GM12892 (cell line): ENCODE measurements around the gene KIF1B.

Source experiments
- POLR2A ChIP-seq: IDR thresholded peaks from 2 replicates; pipeline ENCODE4 v1.6.1; 2011; ENCODE audit warnings: low read depth, low read length, control low read depth
- POLR2AphosphoS5 ChIP-seq: IDR thresholded peaks from 2 replicates; pipeline ENCODE4 v1.6.1; 2011; ENCODE audit warnings: low read depth, low read length, control low read depth
- TAF1 ChIP-seq: IDR thresholded peaks from 2 replicates; pipeline ENCODE4 v1.6.1; 2011; ENCODE audit warnings: low read depth, mild to moderate bottlenecking, control low read depth, low read length, borderline replicate concordance

- TF ChIP-seq POLR2AphosphoS5: no peak
- no peak for TF ChIP-seq POLR2A
- no peak for TF ChIP-seq TAF1
Measured at GRCh38 chr1:10213186-10213705, 2.9 kb downstream of the KIF1B start.
